HepG2 (cell line): ENCODE data around the gene ATP8B4. TPM values are rescaled to one million over a fixed set of nuclear protein-coding genes. Genes with fewer than 3 reads are reported as not detected.

Experiments
- ASH2L ChIP-seq: fragments of 300-600, 200-600 bp; sonication (generic); IDR thresholded peaks from 2 replicates; pipeline ENCODE4 v1.7.0; 2017; ENCODE audit warnings: low read depth, mild to moderate bottlenecking, moderate library complexity, mixed read lengths, low read length; ENCODE audit not compliant: insufficient read length
- BHLHE40 ChIP-seq: IDR thresholded peaks from 2 replicates; pipeline ENCODE4 v1.6.1; 2011; ENCODE audit warnings: low read length, improper control_type of control experiment
- HHEX ChIP-seq: IDR thresholded peaks from 2 replicates; pipeline ENCODE4 v1.6.1; 2016; ENCODE audit warnings: control low read depth
- XBP1 ChIP-seq: sonication (generic); formaldehyde crosslinking; IDR thresholded peaks from 2 replicates; pipeline ENCODE4 v1.5.0; 2020; ENCODE audit warnings: missing genetic modification reagents
- XRCC5 ChIP-seq: fragments of 200-400 bp; formaldehyde crosslinking; optimal IDR thresholded peaks from 2 replicates; pipeline ENCODE3; 2017; ENCODE audit warnings: mild to moderate bottlenecking, low read length
- ZNF879 ChIP-seq: sonication (generic); formaldehyde crosslinking; IDR thresholded peaks from 2 replicates; pipeline ENCODE4 v1.8.1; 2023; ENCODE audit warnings: missing genetic modification reagents
- polyA plus RNA-seq, 8 experiments: library from polyadenylated mRNA; depleted of rRNA in 3 of 8; stranded (reverse) in 7 of 8; unstranded in 1 of 8; fragments of >200 nt; fragmentation: Illumina TruSeq in 4 of 8; extraction: Trizol in 4 of 8; gene quantifications; 2 replicates each; pipeline versions ENCODE4 v1.2.1 to v1.2.3, GENCODE V29; 2011 to 2016; ENCODE audit warnings: low read depth in 4 of 8, missing spikeins in 1 of 8, mixed read lengths in 1 of 8; ENCODE audit not compliant: insufficient read depth in 1 of 8
- total RNA-seq, 5 experiments: library from RNA; depleted of rRNA; stranded (reverse); fragments of >200 nt; fragmentation: Illumina TruSeq; extraction: Trizol; gene quantifications; 2 replicates each; pipeline ENCODE4 v1.2.3, GENCODE V29; 2016; ENCODE audit warnings: low read depth in 1 of 5
- TF ChIP-seq, protein P1 (sequence below): sonication (generic); formaldehyde crosslinking; IDR thresholded peaks from 2 replicates; pipeline ENCODE4 v1.4.0; 2020; ENCODE audit warnings: missing genetic modification reagents, borderline replicate concordance
- TF ChIP-seq, protein P2 (sequence below): sonication (generic); formaldehyde crosslinking; IDR thresholded peaks from 2 replicates; pipeline ENCODE4 v1.4.0; 2020; ENCODE audit warnings: missing genetic modification reagents
- TF ChIP-seq, protein P3 (sequence below): sonication (generic); formaldehyde crosslinking; conservative IDR thresholded peaks from 2 replicates; pipeline ENCODE4 v1.4.0; 2020; ENCODE audit warnings: mild to moderate bottlenecking, missing genetic modification reagents, moderate library complexity
- TF ChIP-seq, protein P4 (sequence below): sonication (generic); formaldehyde crosslinking; IDR thresholded peaks from 2 replicates; pipeline ENCODE4 v1.5.0; 2020; ENCODE audit warnings: missing genetic modification reagents
- TF ChIP-seq, protein P5 (sequence below): sonication (generic); formaldehyde crosslinking; conservative IDR thresholded peaks from 2 replicates; pipeline ENCODE4 v1.8.1; 2023; ENCODE audit warnings: missing genetic modification reagents

Gene ATP8B4
- total and polyA plus RNA-seq, 2 of the 13 experiments (the other 11 are each of a cell fraction or from before 2014, with no cell fraction given) = 0.24 to 0.69 TPM

DNA sequence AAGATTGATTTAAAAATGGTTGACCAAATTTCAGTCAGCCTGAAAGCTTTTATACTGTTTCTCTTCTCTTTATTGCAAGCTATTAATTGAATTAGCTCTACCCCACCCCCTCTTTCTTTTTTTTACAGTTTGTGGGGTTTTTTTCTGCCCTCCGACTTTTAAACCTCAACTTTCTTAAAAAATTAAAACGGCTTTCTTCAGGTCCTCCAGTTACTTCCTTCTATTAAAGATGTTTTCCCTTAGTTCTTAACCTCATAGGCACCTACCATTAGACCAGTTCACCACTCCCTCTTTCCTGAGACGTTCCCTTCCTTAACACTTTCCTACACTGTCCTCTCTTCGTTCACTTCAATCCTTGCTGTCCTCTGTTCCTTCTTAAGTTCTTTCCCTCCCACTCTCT, 52.4 kb downstream of the ATP8B4 start (continued):
- TF ChIP-seq, protein P1, sequence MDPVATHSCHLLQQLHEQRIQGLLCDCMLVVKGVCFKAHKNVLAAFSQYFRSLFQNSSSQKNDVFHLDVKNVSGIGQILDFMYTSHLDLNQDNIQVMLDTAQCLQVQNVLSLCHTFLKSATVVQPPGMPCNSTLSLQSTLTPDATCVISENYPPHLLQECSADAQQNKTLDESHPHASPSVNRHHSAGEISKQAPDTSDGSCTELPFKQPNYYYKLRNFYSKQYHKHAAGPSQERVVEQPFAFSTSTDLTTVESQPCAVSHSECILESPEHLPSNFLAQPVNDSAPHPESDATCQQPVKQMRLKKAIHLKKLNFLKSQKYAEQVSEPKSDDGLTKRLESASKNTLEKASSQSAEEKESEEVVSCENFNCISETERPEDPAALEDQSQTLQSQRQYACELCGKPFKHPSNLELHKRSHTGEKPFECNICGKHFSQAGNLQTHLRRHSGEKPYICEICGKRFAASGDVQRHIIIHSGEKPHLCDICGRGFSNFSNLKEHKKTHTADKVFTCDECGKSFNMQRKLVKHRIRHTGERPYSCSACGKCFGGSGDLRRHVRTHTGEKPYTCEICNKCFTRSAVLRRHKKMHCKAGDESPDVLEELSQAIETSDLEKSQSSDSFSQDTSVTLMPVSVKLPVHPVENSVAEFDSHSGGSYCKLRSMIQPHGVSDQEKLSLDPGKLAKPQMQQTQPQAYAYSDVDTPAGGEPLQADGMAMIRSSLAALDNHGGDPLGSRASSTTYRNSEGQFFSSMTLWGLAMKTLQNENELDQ (CRISPR knock-in tag) = no peak
- TF ChIP-seq, protein P2, sequence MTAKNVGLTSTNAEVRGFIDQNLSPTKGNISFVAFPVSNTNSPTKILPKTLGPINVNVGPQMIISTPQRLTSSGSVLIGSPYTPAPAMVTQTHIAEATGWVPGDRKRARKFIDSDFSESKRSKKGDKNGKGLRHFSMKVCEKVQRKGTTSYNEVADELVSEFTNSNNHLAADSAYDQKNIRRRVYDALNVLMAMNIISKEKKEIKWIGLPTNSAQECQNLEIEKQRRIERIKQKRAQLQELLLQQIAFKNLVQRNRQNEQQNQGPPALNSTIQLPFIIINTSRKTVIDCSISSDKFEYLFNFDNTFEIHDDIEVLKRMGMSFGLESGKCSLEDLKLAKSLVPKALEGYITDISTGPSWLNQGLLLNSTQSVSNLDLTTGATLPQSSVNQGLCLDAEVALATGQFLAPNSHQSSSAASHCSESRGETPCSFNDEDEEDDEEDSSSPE = no peak
- TF ChIP-seq BHLHE40 (no peak), XRCC5 (no peak), HHEX (CRISPR knock-in tag) (no peak), ZNF879 (CRISPR knock-in tag) (no peak), XBP1 (CRISPR knock-in tag) (no peak), ASH2L (no peak)
- TF ChIP-seq, protein P3, sequence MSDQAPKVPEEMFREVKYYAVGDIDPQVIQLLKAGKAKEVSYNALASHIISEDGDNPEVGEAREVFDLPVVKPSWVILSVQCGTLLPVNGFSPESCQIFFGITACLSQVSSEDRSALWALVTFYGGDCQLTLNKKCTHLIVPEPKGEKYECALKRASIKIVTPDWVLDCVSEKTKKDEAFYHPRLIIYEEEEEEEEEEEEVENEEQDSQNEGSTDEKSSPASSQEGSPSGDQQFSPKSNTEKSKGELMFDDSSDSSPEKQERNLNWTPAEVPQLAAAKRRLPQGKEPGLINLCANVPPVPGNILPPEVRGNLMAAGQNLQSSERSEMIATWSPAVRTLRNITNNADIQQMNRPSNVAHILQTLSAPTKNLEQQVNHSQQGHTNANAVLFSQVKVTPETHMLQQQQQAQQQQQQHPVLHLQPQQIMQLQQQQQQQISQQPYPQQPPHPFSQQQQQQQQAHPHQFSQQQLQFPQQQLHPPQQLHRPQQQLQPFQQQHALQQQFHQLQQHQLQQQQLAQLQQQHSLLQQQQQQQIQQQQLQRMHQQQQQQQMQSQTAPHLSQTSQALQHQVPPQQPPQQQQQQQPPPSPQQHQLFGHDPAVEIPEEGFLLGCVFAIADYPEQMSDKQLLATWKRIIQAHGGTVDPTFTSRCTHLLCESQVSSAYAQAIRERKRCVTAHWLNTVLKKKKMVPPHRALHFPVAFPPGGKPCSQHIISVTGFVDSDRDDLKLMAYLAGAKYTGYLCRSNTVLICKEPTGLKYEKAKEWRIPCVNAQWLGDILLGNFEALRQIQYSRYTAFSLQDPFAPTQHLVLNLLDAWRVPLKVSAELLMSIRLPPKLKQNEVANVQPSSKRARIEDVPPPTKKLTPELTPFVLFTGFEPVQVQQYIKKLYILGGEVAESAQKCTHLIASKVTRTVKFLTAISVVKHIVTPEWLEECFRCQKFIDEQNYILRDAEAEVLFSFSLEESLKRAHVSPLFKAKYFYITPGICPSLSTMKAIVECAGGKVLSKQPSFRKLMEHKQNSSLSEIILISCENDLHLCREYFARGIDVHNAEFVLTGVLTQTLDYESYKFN (CRISPR knock-in tag) = no peak
- TF ChIP-seq, protein P4, sequence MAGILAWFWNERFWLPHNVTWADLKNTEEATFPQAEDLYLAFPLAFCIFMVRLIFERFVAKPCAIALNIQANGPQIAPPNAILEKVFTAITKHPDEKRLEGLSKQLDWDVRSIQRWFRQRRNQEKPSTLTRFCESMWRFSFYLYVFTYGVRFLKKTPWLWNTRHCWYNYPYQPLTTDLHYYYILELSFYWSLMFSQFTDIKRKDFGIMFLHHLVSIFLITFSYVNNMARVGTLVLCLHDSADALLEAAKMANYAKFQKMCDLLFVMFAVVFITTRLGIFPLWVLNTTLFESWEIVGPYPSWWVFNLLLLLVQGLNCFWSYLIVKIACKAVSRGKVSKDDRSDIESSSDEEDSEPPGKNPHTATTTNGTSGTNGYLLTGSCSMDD (CRISPR knock-in tag) = no peak
- TF ChIP-seq, protein P5, sequence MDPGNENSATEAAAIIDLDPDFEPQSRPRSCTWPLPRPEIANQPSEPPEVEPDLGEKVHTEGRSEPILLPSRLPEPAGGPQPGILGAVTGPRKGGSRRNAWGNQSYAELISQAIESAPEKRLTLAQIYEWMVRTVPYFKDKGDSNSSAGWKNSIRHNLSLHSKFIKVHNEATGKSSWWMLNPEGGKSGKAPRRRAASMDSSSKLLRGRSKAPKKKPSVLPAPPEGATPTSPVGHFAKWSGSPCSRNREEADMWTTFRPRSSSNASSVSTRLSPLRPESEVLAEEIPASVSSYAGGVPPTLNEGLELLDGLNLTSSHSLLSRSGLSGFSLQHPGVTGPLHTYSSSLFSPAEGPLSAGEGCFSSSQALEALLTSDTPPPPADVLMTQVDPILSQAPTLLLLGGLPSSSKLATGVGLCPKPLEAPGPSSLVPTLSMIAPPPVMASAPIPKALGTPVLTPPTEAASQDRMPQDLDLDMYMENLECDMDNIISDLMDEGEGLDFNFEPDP (CRISPR knock-in tag) = no peak
